BJ (cell line): ENCODE results near the gene KREMEN1. TPM values are rescaled to one million over a fixed set of nuclear protein-coding genes. Genes with fewer than 3 reads are reported as not detected.

ENCODE experiments used
- CTCF ChIA-PET: fragments of 350-600 bp; formaldehyde crosslinking; extraction: SDS; loops from one replicate; lab custom pipeline; 2021; ENCODE audit warnings: antibody characterized with exemption, inconsistent platforms; lab: Yijun Ruan, JAX
- POLR2A ChIA-PET: fragments of 300-600 bp; sonication (Branson Sonifier 250); formaldehyde crosslinking; extraction: SDS; loops from one replicate; lab custom pipeline; 2021; ENCODE audit warnings: antibody characterized with exemption; lab: Charles Lee
- DNase-seq: peaks from one replicate; pipeline ENCODE4 v3.0.0-alpha.2; 2011; ENCODE audit warnings: low read depth
- H3K27me3 ChIP-seq: 2 replicates; pipeline ENCODE4 v1.6.0; 2011; ENCODE audit warnings: low read length; ENCODE audit not compliant: control insufficient read depth, insufficient read depth
- H3K36me3 ChIP-seq: 2 replicates; pipeline ENCODE4 v1.5.1; 2011; ENCODE audit warnings: low read length; ENCODE audit not compliant: control insufficient read depth, insufficient read depth
- H3K4me3 ChIP-seq: 2 replicates; pipeline ENCODE4 v1.5.1; 2011; ENCODE audit warnings: low read depth, mild to moderate bottlenecking, control low read depth, low read length
- CTCF ChIP-seq: IDR thresholded peaks from 2 replicates; pipeline ENCODE4 v1.5.1; 2011; ENCODE audit warnings: low read depth, mild to moderate bottlenecking, control low read depth, inconsistent platforms, low read length, moderate library complexity; ENCODE audit not compliant: insufficient read depth
- polyA plus RNA-seq: library from polyadenylated mRNA; depleted of rRNA; stranded (reverse); fragments of >200 nt; gene quantifications from 2 replicates; pipeline ENCODE4 v1.2.3, GENCODE V29; 2011

Gene KREMEN1
- polyA plus RNA-seq, 1 experiment: 2.1 TPM

DNA sequence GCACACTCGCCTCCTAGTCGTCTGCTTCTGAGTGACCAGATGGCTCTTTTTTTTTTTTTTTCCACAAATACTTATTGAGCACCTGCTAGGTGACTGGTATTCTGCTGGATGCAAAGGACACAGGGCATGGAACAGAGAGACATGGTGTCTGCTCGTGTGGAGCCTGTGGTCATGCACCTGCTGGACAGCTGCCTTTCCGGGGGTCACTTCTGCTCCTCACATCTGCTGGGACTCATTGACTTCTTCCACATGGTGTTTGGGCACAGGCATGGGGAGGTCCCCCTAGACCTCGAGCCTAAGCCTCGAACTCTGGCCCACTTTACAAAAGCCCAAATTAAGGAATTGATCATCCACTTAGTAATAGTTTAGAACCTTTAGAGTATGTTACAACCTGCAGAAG, 93.3 kb downstream of the KREMEN1 start:
- POLR2A ChIA-PET: no interaction called here
- Histone ChIP-seq H3K36me3 (no peaks in the 10 kb centered on the region), H3K27me3 (peaks cover 7% of the 10 kb centered on the region; the same call in 1 of the 2 replicates), H3K4me3 (no peak overlapping the region)
- CTCF ChIA-PET: interaction anchor here (1.0 to 1.8 kb wide), 2 partner anchors 12 to 76 kb away, joined by 3 to 4 read pairs; no protein-coding TSS in a partner anchor
- TF ChIP-seq CTCF: no peak
- no peak for DNase-seq

DNA sequence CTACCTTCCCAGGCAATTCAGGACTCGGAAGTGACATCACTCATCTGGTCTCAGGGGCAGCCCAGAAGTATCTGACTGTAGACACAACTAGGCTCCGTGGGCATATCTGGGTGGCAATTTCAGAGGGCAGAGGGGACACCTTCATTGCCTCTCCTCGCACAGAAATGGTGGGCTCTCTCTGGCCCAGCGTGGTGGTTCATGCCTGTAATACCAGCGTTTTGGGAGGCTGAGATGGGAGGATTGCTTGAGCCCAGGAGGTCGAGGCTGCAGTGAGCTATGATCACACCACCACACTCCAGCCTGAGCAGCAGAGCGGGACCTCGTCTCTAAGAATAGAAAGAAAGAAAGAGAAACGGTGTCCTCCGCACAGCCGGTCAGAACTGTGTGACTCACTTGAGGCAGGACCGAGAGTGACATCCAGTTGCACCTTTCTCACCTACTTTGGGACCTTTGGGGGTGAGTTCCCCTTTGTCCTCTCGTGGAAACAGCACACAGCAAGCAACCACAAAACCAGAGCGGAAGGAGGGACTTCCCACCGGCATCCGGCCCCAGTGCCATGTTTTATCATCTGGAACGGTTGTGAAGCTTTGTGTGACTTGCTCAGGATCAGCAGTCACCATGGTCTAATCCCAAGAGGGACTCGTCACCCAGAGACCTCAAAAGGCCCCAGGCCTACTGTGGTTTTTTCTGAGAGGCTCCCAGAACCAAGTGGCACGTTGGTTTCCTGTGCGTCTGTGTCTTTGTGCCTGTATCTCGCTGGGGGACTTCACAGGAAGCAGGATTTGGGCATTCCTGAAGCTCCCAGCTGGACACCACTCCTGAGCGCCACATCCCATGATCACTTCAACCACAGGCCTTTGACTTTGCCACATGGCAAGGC, 94.4 kb downstream of the KREMEN1 start:
- DNase-seq: no peak
- CTCF ChIA-PET: interaction anchor here (1.0 to 1.8 kb wide), 2 partner anchors 13 to 75 kb away, joined by 3 to 4 read pairs; no protein-coding TSS in a partner anchor
- POLR2A ChIA-PET: no interaction called here
- peaks cover 7% of the 10 kb centered on the region; the same call in 1 of the 2 replicates for H3K27me3 ChIP-seq
- H3K4me3 ChIP-seq: no peak overlapping the region
- no peaks in the 10 kb centered on the region for H3K36me3 ChIP-seq
- TF ChIP-seq CTCF: no peak

DNA sequence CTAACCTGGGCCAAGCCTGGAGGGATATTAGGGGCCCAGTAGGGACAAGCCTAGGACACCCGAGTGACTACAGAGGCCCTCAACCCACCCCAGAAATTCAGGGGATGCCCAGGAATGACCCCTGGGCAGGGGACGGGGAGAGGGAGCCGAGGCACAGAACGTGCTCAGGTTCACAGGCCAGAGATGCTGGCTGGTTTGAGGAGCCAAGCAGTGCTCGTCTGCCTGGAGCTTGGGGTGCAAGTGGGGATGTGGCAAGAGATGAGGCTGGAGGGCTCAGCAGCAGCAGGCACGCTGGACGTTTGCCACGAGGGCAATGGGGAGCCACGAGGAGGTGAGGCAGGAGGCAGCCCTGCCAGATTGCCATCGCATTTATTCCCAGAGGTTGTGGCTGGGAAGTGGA, 98.9 kb downstream of the KREMEN1 start:
- POLR2A ChIA-PET: no interaction called here
- CTCF ChIA-PET: no interaction called here
- no peak for DNase-seq
- no peak for TF ChIP-seq CTCF
- Histone ChIP-seq H3K27me3 (peaks cover 6% of the 10 kb centered on the region; the same call in 1 of the 2 replicates), H3K36me3 (no peaks in the 10 kb centered on the region), H3K4me3 (no peak overlapping the region)

GRCh38 chr22:29172216-29172615, 99.4 kb downstream of the KREMEN1 start:
- CTCF ChIA-PET: no interaction called here

More at GRCh38 chr22:29172216-29172615, 99.4 kb downstream of the KREMEN1 start:
- DNase-seq: no peak
- no peak overlapping the region for H3K4me3 ChIP-seq
- POLR2A ChIA-PET: no interaction called here
- H3K27me3 ChIP-seq: peaks cover 6% of the 10 kb centered on the region; the same call in 1 of the 2 replicates
- no peak for TF ChIP-seq CTCF
- no peaks in the 10 kb centered on the region for H3K36me3 ChIP-seq
